OCI-M2 (cell line): ENCODE results near the gene MAGI2.

Experiments
- DNase-seq: peaks from one replicate; lab custom pipeline; 2025; ENCODE audit not compliant: unreplicated experiment; lab: John Stamatoyannopoulos, UW

MAGI2 gene

GRCh38 chr7:78396210-78396609 is 1057.3 kb downstream of the MAGI2 start:
- DNase-seq = no peak

GRCh38 chr7:78395298-78396036 is 1058.0 kb downstream of the MAGI2 start:
- no peak for DNase-seq

- no peak for DNase-seq
Observed at GRCh38 chr7:78389022-78389421, 1064.4 kb downstream of the MAGI2 start.

- DNase-seq = no peak
Observed at GRCh38 chr7:78386520-78386919, 1066.9 kb downstream of the MAGI2 start.

GRCh38 chr7:78383096-78383880 is 1070.2 kb downstream of the MAGI2 start:
- DNase-seq = no peak

GRCh38 chr7:78379148-78379547 is 1074.3 kb downstream of the MAGI2 start:
- DNase-seq = no peak

GRCh38 chr7:78377532-78377931 is 1075.9 kb downstream of the MAGI2 start:
- no peak for DNase-seq

- no peak for DNase-seq
Observed at GRCh38 chr7:78370936-78371335, 1082.5 kb downstream of the MAGI2 start.

GRCh38 chr7:78368771-78369170 is 1084.7 kb downstream of the MAGI2 start:
- DNase-seq = no peak

GRCh38 chr7:78367280-78367773 is 1086.1 kb downstream of the MAGI2 start:
- no peak for DNase-seq

GRCh38 chr7:78363866-78364265 is 1089.6 kb downstream of the MAGI2 start:
- DNase-seq = no peak

- no peak for DNase-seq
Observed at GRCh38 chr7:78359836-78360235, 1093.6 kb downstream of the MAGI2 start.

- DNase-seq = no peak
Observed at GRCh38 chr7:78357709-78358108, 1095.8 kb downstream of the MAGI2 start.

GRCh38 chr7:78355834-78356233 is 1097.6 kb downstream of the MAGI2 start:
- no peak for DNase-seq

- DNase-seq = no peak
Observed at GRCh38 chr7:78350926-78351325, 1102.5 kb downstream of the MAGI2 start.

GRCh38 chr7:78350391-78350790 is 1103.1 kb downstream of the MAGI2 start:
- no peak for DNase-seq

GRCh38 chr7:78346827-78347226 is 1106.6 kb downstream of the MAGI2 start:
- no peak for DNase-seq

GRCh38 chr7:78345979-78346378 is 1107.5 kb downstream of the MAGI2 start:
- DNase-seq = no peak

GRCh38 chr7:78345293-78345911 is 1108.1 kb downstream of the MAGI2 start:
- DNase-seq = no peak

- no peak for DNase-seq
Observed at GRCh38 chr7:78334426-78334825, 1119.0 kb downstream of the MAGI2 start.

- DNase-seq = no peak
Observed at GRCh38 chr7:78333530-78334425, 1119.7 kb downstream of the MAGI2 start.
